Measurements from ENCODE around the gene EML5. TPM values are rescaled to one million over a fixed set of nuclear protein-coding genes. Genes with fewer than 3 reads are reported as not detected.

Gene EML5
- polyA plus RNA-seq, 3 donors, result not detected

- H2AFZ ChIP-seq (ENCODE audit: insufficient read depth, low read depth, low read length, poor library complexity, severe bottlenecking), result no peak overlapping the region
- no peaks in the 10 kb centered on the region for H3K4me1 ChIP-seq (ENCODE audit: control insufficient read depth in 1 of 2, insufficient read depth in 2 of 2, low read length in 2 of 2)
- Mint-ChIP-seq H3K4me1 (no peaks in the 10 kb centered on the region), H3K36me3 (no peaks in the 10 kb centered on the region), H3K9me3 (no peaks in the 10 kb centered on the region), H3K27ac (no peak overlapping the region), H3K27me3 (ENCODE audit: low read depth in 3 of 3) (no peaks in the 10 kb centered on the region), H3K4me3 (no peak overlapping the region)
- WGBS (ENCODE audit: insufficient coverage), result no CpG with 5 or more reads among the region's 1 CpG
- no peaks in the 10 kb centered on the region for H3K79me2 ChIP-seq (ENCODE audit: insufficient read depth, low read length)
- no peaks in the 10 kb centered on the region for H3K27me3 ChIP-seq (ENCODE audit: control insufficient read depth in 2 of 2, insufficient read depth in 2 of 2, low read length in 2 of 2)
- no peak overlapping the region for H3K4me3 ChIP-seq (replicated peaks in 1 of 3; ENCODE audit: low read depth in 2 of 3, low read length in 3 of 3)
- no peak overlapping the region for H3K27ac ChIP-seq (ENCODE audit: low read depth in 1 of 2, low read length in 2 of 2)
- no peak for TF ChIP-seq CTCF (IDR thresholded peaks at IDR 0.05)
- no peak overlapping the region for H3K9ac ChIP-seq (ENCODE audit: insufficient read depth, low read length, poor library complexity, severe bottlenecking)
- no peaks in the 10 kb centered on the region for H3K36me3 ChIP-seq (replicated peaks in 1 of 2; ENCODE audit: control insufficient read depth in 1 of 2, insufficient read depth in 2 of 2, low read length in 2 of 2)
- H4K20me1 ChIP-seq (ENCODE audit: insufficient read depth, low read length), result no peaks in the 10 kb centered on the region
- H3K4me2 ChIP-seq (replicated peaks; ENCODE audit: extremely low read depth, low read length, poor library complexity, severe bottlenecking), result no peak overlapping the region
- no peaks in the 10 kb centered on the region for H3K9me3 ChIP-seq (replicated peaks in 1 of 2; ENCODE audit: control insufficient read depth in 1 of 2, insufficient read depth in 1 of 2, low read length in 2 of 2)
- no peak for DNase-seq
- intact Hi-C loops (cut with micrococcal nuclease), result no loop called here
These were observed 85.7 kb downstream of the EML5 start for GRCh38 chr14:88707088-88707487.

GRCh38 chr14:88706425-88706824 is 86.3 kb downstream of the EML5 start:
- Histone ChIP-seq H3K79me2 (ENCODE audit: insufficient read depth, low read length) (no peaks in the 10 kb centered on the region), H2AFZ (ENCODE audit: insufficient read depth, low read depth, low read length, poor library complexity, severe bottlenecking) (no peak overlapping the region), H3K9ac (ENCODE audit: insufficient read depth, low read length, poor library complexity, severe bottlenecking) (no peak overlapping the region), H3K36me3 (replicated peaks in 1 of 2; ENCODE audit: control insufficient read depth in 1 of 2, insufficient read depth in 2 of 2, low read length in 2 of 2) (no peaks in the 10 kb centered on the region), H3K27me3 (ENCODE audit: control insufficient read depth in 2 of 2, insufficient read depth in 2 of 2, low read length in 2 of 2) (no peaks in the 10 kb centered on the region), H3K4me3 (replicated peaks in 1 of 3; ENCODE audit: low read depth in 2 of 3, low read length in 3 of 3) (no peak overlapping the region), H3K4me2 (replicated peaks; ENCODE audit: extremely low read depth, low read length, poor library complexity, severe bottlenecking) (no peak overlapping the region), H4K20me1 (ENCODE audit: insufficient read depth, low read length) (no peaks in the 10 kb centered on the region), H3K27ac (ENCODE audit: low read depth in 1 of 2, low read length in 2 of 2) (no peak overlapping the region), H3K9me3 (replicated peaks in 1 of 2; ENCODE audit: control insufficient read depth in 1 of 2, insufficient read depth in 1 of 2, low read length in 2 of 2) (no peaks in the 10 kb centered on the region), H3K4me1 (ENCODE audit: control insufficient read depth in 1 of 2, insufficient read depth in 2 of 2, low read length in 2 of 2) (no peaks in the 10 kb centered on the region)
- H3K9me3 Mint-ChIP-seq, result no peaks in the 10 kb centered on the region
- DNase-seq, result no peak
- no peaks in the 10 kb centered on the region for H3K36me3 Mint-ChIP-seq
- H3K27me3 Mint-ChIP-seq (ENCODE audit: low read depth in 3 of 3), result no peaks in the 10 kb centered on the region
- no peaks in the 10 kb centered on the region for H3K4me1 Mint-ChIP-seq
- no peak overlapping the region for H3K4me3 Mint-ChIP-seq
- intact Hi-C loops (cut with micrococcal nuclease), result no loop called here
- TF ChIP-seq CTCF (IDR thresholded peaks at IDR 0.05), result no peak
- no peak overlapping the region for H3K27ac Mint-ChIP-seq
